ENCODE results near the gene BCL2L14.

BCL2L14 gene

DNA sequence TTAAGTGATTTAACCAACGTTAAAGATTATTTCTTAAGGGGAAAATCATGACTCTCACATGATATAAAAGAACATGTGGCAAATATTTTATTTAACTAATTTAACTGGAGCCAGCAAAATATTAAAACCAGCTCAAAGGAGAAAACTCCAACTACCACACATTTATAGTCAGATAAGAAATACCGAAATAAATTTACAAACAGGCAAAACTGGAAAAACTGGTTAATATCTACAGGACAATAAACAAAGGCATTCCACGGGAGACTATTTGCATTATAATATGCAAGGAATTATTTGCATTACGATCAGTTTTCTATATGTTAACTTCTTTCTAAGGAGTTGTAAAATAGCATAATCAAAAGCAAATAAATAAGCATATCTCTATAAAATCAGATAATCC lies 13.8 kb upstream of the BCL2L14 start:
- DNase-seq = no peak

DNA sequence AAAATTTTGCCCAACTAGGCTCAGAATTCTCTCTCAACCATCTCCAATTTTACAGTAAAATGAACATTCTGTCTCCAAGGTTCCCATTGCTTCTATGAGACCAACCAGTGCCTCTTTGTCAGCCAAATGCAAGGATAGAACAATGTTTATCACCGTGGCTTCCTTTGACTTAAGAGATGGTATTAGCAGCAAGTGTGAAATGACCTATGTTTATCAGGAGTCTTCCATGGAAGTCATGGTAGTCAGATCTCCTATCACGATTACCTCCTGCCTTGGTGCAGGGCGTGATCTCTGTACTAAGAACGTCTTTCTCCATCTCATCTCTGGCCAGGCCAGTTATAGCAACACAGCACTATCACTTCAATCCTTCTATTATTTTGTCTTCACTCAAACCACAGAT lies 6.1 kb upstream of the BCL2L14 start:
- no peak for DNase-seq

DNA sequence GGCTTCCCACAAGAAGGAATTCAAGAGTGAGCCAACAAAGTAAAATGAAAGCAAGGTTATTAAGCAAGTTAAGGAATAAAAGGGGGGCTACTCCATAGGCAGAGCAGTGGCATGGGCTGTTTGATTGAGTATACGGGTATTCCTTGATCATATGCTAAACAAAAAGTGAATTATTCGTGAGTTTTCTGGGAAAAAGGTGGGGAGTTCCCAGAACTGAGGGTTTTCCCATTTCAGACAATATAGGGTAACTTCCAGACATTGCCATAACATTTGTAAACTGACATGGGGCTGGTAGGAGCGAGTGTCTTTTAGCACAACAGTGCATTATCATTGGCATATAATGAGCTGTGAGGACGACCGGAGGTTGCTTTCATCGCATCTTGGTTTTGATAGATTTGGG lies 2.0 kb upstream of the BCL2L14 start:
- DNase-seq = no peak

DNA sequence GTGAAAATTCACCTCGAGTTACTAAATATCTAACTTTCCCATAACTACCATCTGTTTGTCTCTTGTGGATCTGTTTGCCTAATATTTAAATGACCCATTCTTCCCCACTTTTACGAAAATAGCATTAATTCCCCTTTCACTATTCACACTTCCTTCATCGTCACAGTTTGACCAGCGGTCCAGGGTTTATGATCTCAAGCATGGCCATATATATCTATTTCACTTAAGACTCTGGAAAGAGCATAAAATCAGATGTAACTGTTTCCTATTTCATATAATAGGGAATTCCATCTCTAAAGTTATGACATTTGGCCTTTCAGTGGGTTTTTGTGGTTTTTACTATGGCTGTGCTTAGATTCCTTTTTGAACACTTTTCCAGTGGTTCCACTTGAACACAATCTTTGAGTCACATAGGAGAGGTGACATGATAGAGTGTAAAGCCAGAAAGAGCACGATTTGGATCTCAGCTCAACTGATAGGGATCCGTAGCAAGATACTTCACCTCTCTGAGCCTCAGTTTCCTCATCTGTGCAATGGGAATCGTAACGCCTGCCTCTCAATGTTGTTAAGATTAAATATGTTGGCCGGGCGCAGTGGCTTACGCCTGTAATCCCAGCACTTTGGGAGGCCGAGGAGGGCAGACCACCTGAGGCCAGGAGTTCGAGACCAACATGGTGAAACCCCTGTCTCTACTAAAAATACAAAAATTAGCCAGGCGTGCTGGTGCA lies 754 bp upstream of the BCL2L14 start:
- no peak for DNase-seq

DNA sequence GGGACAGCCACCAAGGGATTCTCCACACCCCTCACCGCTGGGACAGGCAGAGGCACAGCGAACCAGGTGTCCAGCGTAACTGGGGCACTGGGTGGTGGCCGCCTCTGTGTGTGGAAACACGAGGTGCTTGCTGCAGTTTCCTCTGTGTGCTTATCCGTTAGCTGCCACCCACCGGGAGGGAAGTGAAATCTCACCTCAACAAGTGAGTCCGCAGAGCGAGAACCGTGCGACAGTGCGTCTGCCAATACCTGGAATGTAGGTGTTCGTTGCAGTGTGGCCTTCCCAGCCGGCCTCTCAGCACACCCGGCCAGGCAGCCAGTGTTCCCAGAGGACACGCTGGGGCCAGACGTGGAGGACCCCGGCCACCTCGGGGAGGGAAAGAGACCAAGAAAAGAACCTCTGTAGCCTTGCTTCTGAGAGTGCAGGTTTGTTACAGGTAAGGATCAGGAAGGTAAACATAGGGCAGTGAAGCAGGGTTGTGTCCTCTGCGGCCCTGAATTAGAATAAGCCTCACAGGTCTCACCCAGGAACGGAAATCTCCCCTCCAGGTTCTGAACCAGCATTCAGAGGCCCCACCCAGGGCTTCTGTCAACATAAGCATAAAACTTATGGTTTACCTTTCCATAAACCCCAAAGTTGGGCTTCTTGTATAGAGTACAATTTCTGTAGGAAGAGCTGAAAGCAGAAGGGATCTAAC lies 1.5 kb downstream of the BCL2L14 start:
- DNase-seq = no peak

DNA sequence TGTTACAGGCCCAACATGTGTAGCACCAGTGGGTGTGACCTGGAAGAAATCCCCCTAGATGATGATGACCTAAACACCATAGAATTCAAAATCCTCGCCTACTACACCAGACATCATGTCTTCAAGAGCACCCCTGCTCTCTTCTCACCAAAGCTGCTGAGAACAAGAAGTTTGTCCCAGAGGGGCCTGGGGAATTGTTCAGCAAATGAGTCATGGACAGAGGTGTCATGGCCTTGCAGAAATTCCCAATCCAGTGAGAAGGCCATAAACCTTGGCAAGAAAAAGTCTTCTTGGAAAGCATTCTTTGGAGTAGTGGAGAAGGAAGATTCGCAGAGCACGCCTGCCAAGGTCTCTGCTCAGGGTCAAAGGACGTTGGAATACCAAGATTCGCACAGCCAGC lies 8.6 kb downstream of the BCL2L14 start:
- no peak for DNase-seq

DNA sequence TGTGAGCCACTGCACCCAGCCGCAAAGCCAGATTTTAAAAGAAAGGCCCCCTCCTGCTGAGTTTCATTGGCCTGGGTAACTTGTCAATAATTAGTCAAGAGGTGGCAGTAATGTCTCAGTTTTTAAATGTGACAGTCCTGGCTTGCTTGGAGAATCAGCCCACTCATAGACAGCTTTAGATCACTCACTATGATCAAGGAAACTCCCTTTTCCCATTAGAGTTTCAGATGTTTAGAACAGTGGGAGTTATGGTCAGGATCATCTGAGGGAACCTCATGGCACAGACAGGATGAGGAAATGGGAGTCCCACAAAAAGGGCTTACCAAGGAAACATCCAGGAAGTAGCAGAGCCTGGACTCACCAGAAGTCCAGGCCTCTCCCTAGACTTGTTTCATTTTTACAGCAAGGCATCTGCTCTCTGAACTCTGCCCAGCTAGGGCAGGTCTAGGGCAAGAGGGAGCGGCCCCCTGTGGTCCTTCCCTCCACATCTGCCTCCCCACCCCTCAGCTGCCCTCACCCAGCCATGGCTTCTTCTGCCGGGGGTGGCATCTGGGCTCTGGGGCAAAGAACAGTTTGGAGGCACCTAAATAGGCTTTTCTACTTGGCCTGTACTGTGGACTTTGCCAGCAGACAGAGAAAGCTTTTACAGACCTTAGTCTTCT lies 11.2 kb downstream of the BCL2L14 start:
- peak; percentile 29 for DNase-seq

DNA sequence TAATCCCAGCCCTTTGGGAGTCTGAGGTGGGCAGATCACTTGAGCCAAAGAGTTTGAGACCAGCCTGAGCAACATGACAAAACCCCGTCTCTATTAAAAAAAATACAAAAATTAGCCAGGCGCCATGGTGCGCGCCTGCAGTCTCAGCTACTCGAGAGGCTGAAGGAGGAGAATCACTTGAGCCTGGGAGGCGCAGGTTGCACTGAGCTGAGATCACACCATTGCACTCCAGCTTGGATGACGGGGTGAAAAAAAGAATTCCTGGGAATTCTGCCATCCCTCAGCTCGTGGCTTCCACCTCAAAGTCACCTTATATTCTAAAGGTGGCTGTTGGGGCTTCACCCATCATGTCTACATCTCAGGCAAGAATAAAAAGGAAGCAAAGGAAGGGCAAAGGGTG lies 12.9 kb downstream of the BCL2L14 start:
- no peak for DNase-seq

DNA sequence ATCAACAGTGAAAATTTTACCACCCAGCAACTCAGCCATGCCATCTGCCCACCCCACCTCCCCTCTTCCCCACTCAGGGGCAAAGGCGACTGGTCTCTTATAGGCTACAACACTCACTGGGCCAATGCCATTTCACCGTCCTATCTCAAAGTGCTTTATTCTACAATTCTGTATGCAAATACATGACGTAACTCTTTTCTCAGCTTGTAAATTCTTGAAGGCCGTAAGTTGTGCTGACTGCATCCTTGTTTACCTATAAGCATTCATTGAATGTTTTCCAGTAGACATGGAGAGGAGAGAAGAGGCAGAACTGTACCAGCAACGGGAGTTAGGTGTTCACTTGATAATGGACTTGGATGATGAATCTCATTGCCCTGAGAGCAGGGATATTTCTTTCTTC lies 15.6 kb downstream of the BCL2L14 start:
- DNase-seq = no peak

DNA sequence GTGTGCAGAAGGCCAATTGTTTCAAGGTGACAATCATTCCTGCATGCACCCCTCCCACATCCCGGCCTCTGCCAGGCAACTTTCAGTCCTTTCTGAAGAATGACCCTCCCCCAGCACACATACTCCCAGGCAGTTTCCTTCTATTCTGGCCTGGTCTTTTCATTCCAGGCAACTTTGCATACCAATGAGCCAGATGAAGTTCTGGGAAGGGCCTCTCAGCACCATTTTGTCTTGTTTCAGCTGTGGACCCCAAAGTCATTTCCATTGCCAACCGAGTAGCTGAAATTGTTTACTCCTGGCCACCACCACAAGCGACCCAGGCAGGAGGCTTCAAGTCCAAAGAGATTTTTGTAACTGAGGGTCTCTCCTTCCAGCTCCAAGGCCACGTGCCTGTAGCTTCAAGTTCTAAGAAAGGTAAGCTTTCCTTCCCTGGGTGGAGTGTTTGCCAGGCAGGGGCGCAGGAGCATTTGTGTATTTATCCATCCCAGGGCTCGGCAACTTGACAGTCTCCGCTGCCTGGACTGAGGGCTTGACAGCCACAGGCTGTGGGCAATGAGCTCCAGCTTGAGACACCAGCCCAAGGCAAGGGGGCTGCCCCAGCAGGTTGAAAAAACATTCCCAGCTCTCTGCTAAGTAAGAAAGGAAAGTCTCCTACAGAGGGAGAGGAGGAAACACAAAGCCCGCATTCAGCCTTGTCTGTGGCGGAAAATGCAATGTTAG lies 16.4 kb downstream of the BCL2L14 start:
- DNase-seq = no peak

DNA sequence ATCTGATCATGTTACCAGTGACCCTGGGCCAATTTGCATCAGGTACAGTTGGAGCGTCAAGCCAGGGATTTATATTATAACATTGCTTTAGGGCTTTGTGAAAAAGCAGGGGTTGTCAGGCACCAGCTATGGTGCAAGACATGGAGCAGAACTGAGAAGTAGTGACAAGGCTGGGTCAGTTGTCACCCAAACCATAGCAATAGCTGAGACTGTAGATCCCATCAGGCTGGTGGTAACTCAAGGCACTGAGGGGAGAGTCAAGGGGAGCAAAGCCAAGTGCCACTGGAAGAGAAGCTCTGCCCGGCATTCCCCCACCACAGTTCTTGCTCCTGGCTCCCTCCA lies 16.9 kb downstream of the BCL2L14 start:
- DNase-seq = no peak

DNA sequence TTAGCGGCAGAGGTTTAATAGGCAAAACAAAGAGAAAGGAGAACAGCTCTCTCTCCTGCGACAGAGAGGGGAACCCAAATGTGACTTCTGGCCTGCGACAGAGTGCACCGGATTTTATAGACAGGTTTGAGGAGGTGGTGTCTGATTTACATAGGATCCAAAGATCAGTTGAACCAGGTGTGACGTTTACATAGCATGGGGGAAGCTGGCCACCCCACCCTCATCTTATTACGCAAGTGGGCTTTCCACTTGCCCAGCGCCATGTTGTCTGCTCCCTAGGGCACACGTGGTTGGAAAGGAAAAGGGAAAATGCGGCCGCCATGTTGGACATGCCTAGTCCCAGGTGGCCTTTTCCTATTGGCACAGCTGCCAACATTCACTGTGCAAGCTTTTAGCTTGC lies 17.4 kb downstream of the BCL2L14 start:
- DNase-seq = no peak

DNA sequence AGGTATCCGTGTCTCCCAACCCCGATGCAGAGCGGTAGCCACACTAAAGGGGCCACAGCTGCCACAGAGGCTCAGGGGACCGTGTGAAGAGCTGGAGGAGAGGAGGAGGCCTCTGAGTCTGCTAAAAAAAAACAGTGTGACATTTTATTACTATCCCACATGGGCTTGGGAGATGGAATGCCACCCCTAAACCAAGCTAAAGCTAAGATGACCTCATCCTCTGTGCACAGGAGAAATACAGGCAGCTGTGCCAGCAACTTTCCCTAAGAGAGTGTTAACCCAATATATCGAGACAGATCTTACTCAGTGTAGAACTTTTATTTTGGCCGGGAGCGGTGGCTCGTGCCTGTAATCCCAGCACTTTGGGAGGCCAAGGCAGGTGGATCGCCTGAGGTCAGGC lies 18.0 kb downstream of the BCL2L14 start:
- DNase-seq = no peak

DNA sequence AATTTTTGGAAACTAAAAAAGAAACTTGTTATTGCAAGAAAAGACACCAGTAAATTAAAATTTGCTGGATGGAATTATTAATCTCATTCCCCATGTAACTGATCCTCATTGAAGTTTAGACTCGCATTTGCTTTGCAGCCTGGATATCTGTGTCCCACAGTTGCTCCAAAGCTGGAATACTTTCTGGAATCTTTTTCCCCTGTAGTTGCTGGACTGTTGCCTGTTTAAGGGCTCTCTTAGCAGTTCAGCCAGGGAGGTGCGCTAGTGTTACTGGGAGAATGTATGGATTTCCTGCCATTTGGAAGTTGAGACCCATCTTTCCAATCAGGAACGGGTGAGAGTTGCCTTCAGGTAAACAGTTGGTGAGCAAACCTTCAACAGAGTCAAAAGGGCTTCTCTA lies 20.3 kb downstream of the BCL2L14 start:
- DNase-seq = no peak

DNA sequence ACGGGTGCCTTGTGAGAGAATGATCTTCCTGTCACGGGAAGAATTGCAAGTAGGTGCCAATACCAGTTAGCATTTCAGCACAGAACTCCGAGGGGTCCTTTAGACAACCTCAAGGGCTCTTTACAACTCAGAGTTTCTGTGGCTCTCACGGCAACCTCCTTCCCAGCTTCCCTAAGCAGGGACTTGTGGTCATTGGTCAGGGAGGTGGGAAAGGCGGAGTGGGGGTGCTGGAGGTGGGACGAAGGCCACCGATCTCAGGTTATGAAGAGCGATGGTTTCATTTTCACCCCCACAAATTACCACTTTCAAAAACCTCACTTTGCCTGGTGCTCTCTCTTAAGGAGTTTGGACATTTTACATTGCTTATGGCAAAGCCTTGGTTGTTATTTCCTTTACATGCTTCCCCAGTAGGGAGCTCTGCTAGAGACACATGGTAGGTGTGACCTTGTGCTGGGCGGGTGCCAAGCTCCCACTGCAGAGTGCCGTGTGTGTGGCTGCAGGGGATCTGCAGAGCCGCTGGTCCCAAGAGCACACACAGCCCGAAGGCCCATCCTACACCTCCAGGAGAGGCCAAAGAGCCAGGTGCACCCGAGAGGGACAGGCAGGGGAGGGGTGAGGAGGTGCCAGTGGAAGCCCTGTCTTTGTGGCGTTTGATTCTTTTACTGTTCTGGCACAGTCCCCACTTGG lies 21.4 kb downstream of the BCL2L14 start:
- DNase-seq = peak; percentile 86

DNA sequence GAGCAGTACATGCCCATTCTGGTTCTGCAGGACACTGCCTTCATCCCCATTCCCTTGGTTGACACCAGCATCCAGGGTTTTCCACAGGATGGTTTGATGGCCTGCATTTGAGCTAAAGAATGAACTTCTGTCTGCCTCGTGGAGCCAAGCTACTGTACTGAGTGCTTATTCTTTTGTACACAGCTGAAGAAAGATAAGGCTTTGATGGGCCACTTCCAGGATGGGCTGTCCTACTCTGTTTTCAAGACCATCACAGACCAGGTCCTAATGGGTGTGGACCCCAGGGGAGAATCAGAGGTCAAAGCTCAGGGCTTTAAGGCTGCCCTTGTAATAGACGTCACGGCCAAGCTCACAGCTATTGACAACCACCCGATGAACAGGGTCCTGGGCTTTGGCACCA lies 23.7 kb downstream of the BCL2L14 start:
- no peak for DNase-seq

DNA sequence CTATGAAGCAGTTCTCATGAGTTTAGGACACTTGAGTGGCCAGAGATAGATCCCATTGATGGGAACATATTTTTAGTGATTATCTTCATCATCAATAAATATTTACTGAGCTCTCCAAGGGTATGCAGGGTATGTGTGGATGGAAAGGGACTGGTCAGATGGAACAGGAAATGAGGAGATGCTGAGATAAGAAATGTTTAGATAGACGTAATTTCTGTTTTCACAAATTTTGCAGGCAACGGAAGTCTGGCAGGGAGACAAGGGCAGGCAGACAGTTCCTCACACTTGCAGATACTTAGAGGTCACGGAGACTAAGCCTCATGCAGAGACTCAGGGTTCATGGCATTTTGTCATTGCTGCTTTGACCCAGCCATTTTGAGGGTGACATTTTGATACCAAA lies 24.3 kb downstream of the BCL2L14 start:
- DNase-seq = no peak

DNA sequence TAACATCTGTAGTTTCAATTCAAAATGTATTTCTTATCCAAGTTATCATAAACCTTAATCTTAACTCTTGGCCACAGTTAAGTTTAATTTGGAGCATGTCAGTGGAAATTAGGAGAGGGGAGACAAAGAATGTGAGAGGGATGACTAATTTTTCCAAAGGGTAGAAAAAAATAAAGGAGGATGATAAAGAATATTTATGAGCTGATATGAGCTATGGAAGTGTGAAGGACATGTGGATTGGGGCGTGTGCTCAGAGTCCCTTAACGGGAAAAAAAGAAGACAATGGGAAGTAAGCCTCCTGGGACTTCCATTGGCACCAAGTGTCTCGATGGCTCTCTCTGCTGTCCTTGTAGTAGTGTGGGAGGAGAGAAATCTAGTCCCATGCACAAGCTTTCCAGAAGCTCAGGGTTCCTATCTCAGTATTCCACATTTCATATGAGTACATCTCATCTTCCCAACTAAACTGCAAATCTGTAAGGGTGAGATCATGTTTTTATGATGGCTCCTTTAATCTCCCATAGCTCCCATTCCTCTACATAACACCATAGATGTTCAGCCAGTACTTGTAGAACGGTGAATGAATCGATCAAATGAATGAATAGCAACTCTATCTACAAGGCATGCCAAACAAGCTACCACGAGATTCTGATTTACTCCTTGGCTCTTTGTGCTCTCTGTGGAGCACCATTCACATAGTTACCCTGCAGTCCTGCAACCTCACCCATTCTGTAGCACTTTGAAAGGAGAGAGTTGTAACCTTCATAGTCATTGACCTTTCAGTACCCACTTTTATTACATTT lies 27.4 kb downstream of the BCL2L14 start:
- no peak for DNase-seq

DNA sequence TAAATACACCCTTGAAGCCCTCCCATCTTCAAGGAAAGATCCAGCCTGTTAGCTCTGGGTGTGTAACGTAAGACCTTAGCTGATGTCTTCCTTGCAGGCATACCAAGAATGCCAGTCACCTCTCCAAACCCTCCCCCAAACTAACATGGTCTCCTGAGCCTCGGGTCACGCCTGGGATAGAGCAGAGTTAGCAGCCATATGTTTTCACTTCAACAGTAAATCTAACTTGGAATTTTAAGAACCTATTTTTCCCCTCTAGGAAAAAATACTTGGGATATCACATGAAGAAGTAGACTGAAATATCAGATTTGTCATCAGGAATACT lies 27.9 kb downstream of the BCL2L14 start:
- no peak for DNase-seq

DNA sequence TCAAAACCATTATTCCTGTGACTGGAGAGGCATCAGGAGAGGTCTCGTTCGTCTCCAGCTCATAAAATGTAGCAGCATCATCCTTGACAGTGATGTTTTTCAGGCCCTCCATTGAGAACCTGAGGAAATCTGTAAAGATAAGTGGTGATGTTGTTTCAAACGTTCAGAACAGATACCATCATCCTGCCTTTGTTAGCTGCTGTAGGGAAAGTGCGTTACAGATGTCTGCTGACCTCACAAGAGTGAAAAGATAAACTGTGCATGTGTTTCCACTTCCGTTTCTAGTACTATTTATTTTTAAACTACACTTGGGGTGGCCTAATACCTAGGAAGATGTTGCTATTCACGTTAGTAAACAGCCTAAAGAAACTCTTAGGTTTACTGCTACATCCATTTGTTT lies 28.4 kb downstream of the BCL2L14 start:
- DNase-seq = no peak

DNA sequence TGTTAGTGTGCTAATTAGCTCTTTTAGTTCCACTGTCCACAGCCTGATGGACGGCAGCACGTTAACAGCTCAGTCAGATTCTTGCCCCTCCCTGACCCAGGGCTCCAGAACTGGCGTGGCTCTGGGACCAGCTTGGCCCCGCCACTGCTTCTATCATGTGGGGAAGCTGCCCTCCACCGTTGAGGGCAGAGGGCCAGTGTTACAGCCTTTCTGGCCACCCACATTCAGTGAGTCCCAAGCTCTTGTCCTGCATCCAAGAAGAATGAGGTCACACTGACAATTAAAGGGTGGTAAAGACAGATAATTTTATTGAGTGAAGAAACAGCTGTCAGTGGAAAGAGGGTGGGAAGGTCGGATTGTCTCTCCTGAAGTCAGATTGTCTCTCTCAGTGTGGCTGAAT lies 36.9 kb downstream of the BCL2L14 start:
- no peak for DNase-seq

DNA sequence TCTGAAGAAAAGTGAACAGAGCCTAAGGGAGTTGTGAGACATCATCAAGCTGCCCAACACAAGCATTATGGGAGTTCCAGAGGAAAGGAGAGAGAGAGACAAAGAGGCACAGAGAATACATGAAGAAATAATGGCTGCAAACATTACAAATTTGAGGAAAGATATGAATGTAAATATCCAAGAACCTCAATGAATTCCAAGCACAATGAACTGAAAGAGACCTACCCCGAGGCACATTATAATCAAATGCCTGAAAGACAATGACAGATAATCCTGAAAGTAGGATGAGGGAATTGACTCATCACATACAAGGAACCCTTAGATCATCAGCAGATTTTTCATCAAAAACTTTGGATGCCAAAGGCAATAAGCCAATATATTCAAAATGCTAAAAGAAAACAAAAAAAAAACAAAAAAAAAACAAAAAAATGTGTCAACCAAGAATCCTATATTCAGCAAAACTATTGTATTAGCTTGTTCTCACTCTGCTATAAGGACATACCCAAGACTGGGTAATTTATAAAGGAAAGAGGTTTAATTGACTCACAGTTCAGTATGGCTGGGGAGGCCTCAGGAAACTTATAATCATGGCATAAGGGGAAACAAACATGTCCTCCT lies 37.8 kb downstream of the BCL2L14 start:
- DNase-seq = no peak
